VCaP (cell line): ENCODE data around the gene CPT1C.

Experiments used
- H3K27ac ChIP-seq: fragments of 450-650 bp; 2 replicates; pipeline ENCODE4 v1.5.1; 2017
- CTCF ChIP-seq: fragments of 450-650 bp; conservative IDR thresholded peaks from 2 replicates; pipeline ENCODE4 v1.5.1; 2017; ENCODE audit warnings: mild to moderate bottlenecking, moderate library complexity

CPT1C gene

DNA sequence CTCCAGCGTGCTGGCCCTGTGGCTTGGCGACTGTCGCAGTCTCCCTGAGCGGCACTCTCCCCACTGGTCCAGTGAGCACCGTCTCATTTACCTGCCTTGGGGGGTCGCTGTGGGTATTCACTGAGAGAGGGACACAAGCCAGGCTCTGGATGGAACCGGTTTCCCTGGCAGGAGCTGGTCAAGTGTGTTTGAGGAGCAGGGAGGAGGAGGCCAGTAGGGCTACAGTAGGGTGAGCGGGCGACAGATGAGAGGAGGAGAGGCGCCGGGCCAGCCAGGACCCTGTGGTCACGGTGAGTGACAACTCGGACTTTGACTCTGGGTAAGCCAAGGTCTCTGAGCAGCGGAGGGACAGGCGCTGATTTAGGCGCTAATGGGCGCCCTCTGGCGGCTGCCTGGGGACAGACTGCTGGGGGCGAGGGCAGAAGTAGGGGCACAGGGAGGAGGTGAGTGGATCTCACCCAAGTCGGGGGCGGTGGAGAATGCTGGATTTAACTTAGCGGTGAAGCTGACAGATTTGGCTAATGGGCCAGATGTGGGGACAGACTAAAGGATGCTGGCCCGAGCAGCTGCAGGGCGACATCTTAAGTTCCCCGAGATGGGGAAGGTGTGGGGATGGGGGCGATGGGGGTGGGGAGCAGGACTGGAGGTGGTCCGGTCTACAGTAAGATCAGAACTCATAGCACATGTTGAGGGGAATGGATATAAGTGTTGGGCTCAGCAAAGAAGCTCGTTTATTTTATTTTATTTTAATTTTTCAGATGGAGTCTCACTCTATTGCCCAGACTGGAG lies 18.6 kb upstream of the CPT1C start:
- TF ChIP-seq CTCF, result peak; percentile 99

DNA sequence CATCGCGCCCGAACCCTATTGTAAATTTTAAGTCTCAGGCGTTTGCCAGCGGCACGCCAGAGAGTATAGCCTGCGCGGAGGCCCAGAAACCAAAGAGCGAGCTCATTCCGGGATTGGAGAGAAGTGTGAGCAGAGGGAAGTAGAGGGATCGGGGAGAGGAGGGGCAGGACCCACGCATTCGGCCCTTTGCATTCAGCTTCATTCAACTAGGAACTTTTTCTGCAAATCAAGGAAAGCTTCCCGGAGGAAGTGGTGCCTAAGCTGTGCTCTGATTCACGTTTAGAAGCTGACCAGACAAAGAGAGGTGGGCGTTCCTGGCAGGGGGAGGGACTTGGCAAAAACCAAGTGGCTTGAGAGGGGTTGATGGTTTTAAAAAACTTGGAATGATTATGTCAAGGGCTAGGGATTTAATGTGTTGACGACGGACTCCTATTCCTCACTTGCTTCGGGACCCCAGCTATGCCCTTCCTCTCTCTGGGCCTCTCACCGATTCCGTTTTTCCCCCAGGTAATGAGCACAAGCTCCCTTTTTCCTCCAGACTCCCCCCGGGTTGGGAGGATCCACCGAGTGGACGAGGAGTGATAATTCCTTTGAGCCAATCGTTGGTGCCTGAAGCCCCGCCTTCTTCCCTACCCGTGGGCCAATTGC lies 14.7 kb upstream of the CPT1C start:
- no peak for TF ChIP-seq CTCF
- H3K27ac ChIP-seq, result peak overlapping the region; percentile 96

More for the DNA sequence above, 18.6 kb upstream of the CPT1C start:
- H3K27ac ChIP-seq, result peak overlapping the region; percentile 77

- no peak for TF ChIP-seq CTCF
- H3K27ac ChIP-seq, result peak overlapping the region; percentile 96
These were observed 14.1 kb upstream of the CPT1C start for GRCh38 chr19:49676784-49677230.

- TF ChIP-seq CTCF, result no peak
- H3K27ac ChIP-seq, result peak within 1 kb of the TSS; percentile 96
These were observed 13.6 kb upstream of the CPT1C start, which contains the start of gene PRMT1 for GRCh38 chr19:49677231-49677900. Gene PRMT1 (plus strand): TSS chr19:49677271. CDS start chr19:49677281, 10 bp downstream.

- peak; percentile 75 for TF ChIP-seq CTCF
- H3K27ac ChIP-seq, result peak overlapping the region; percentile 96
These were observed 12.8 kb upstream of the CPT1C start for GRCh38 chr19:49677901-49678674.

- TF ChIP-seq CTCF, result no peak
- H3K27ac ChIP-seq, result peak overlapping the region; percentile 96
These were observed 11.7 kb upstream of the CPT1C start for GRCh38 chr19:49678985-49679770.
